SK-MEL-5 (cell line): ENCODE data around the gene ZNF20. TPM values are rescaled to one million over a fixed set of nuclear protein-coding genes. Genes with fewer than 3 reads are reported as not detected.
"Not testable (repeated sequence)": the region's sequence is repeated elsewhere in the genome, so short reads cannot be mapped to it uniquely, and the experiment has no call there.

Experiments
- DNase-seq: peaks from one replicate; pipeline ENCODE4 v3.0.0-alpha.2; 2016; ENCODE audit warnings: low read depth, low spot score
- in situ Hi-C: cut with HindIII; loops from 2 replicates; pipeline ENCODE4 v1.10.0; 2016; ENCODE audit warnings: low sequenced_read_pairs, high pct_unique_total_duplicates, low pct_unique_long_range_greater_than_20kb
- total RNA-seq: library from RNA; depleted of rRNA; stranded (reverse); fragments of >200 nt; shearing (Covaris generic); gene quantifications from 2 replicates; pipeline ENCODE4 v1.2.3, GENCODE V29; 2014

Gene ZNF20
- total RNA-seq, 1 experiment from 2014 or later, result 5.4 TPM

DNA sequence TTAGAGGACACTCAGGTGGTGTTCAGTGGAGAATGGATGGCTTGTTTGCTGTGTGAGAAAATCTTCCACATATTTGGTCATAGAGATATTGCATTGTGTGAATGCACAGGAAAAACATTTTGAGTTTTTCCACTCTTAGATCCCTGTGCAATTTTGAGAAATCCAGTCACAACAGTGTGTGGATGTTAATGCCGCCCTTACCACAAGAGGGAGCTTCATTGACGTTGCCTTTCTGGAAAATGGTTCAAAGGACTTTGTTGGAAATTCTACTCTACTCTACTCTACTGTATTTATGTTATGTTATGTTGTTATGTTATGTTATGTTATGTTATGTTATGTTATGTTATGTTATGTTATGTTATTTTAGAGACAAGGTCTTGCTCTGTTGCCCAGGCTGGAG, 13.4 kb downstream of the ZNF20 start:
- in situ Hi-C loops, result no loop called here
- DNase-seq, result peak; percentile 36

DNA sequence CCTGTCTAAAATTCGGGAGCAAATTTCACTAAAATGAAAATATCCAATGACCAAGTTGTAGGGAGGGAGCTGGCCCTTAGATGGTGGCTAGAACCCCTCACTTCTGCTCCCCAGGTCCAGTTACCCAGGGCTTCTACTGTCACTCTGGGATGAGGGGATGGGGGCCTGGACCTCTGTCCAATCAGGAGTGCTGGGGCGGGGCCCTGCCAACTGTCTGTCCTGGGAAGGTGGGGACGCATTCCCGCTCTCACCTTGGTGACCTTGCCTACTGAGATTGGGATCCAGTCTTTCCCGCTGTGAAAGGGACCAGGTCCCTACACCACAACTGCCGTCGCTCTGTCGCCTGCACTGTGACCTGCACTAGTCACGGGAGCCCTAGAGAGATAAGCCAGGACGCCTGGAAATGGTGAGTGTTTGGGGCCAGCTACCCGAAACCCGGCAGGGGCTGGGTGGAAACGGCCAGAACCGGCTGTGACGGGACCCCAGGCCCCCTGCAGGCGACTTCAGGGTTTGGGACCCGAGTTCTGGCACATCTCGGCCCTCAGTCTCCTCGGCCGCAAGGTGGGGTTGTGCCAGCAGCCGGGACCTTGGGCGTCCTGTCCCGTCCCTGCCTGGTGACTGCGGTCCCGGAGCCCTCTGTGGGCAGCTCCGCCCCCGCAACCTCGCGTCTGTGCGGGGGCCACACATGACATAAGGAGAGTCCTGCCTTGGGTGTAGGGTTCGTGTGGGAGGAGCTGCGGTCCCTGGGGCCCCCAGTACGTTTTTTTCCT, 22.8 kb downstream of the ZNF20 start:
- in situ Hi-C loops, result no loop called here
- DNase-seq, result no peak

DNA sequence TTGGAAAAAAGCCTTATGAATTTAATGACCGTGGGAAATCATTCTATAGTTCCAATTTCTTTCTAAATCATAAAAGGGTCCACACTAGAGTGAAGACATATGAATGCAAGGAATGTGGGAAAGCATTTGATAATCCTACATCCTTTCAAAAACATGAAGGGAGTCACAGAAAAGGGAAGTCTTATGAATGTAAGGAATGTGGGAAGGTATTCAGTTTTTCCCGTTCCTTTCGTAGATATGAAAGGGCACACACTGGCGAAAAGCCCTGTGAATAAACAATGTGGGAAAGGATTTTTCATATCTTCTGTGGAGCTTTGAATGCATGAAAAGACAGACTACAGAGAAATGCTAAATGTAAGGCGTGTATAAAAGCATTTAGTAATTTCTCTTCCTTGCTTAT, 27.0 kb downstream of the ZNF20 start:
- no peak for DNase-seq
- in situ Hi-C loops, result no loop called here

DNA sequence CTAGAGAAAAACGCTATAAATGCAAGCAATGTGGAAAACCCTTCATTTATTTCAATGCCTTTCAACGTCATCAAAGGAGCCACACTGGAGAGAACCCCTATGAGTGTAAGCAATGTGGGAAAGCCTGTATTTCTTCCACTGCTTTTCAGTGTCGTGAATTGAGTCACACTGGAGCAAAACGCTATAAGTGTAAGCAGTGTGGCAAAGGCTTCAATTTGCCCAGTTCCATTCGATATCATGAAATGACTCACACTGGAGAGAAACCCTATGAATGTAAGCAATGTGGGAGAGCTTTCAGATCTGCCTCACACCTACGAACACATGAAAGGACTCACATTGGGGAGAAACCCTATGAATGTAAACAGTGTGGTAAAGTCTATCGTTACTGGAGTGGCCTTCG, 27.4 kb downstream of the ZNF20 start:
- in situ Hi-C loops, result no loop called here

DNA sequence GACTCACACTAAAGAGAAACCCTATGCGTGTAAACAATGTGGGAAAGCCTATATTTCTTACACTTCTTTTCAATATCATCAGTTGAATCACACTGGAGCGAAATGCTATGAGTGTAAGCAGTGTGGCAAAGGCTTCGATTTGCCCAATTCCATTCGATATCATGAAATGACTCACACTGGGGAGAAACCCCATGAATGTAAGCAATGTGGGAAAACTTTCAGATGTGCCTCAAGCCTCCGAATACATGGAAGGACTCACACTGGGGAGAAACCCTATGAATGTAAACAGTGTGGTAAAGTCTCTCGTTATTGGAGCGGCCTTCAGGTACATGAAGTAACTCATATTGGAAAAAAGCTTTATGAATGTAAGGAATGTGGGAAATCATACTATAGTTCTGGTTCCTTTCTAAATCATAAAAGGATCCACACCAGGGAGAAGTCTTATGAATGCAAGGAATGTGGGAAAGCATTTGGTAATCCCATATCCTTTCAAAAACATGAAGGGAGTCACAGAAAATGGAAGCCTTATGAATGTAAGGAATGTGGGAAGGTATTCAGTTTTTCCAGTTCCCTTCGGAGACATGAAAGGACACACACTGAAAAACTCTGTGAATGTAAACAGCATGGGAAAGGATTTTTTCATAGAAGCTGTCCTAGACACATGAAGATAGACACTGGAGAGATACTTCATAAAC, 28.1 kb downstream of the ZNF20 start:
- no peak for DNase-seq
- in situ Hi-C loops, result no loop called here

More for the DNA sequence above, 27.4 kb downstream of the ZNF20 start:
- no peak for DNase-seq

DNA sequence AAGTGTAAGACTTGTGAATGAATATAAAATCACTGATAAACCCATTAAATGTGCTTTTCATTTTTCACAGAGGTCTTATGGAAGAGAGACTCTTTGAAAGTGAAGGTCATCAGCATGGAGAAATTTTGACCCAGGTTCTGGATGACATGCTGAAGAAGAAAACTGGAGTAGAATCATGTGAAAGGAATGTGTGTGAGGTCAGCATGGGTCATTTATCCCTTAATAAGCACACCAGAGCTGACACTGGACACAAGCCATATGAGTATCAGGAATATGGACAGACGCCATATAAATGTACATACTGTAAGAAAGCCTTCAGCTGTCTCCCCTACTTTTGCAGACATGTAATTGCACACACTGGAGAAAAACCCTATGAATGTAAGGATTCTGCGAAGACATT, 29.0 kb downstream of the ZNF20 start:
- no peak for DNase-seq
- in situ Hi-C loops, result no loop called here

DNA sequence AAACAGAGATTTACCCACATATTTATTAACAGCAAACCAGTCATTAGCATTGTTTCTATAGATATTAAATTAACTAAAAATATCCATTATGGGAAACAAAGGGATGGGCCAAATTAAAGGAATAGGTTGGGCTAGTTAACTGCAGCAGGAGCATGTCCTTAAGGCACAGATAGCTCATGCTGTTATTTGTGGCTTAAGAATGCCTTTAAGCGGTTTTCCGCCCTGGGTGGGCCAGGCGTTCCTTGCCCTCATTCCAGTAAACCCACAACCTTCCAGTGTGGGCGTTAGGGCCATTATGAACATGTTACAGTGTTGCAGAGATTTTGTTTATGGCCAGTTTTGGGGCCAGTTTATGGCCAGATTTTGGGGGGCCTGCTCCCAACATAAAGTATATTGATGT, 36.2 kb downstream of the ZNF20 start:
- DNase-seq, in situ Hi-C loops: not testable (repeated sequence)

DNA sequence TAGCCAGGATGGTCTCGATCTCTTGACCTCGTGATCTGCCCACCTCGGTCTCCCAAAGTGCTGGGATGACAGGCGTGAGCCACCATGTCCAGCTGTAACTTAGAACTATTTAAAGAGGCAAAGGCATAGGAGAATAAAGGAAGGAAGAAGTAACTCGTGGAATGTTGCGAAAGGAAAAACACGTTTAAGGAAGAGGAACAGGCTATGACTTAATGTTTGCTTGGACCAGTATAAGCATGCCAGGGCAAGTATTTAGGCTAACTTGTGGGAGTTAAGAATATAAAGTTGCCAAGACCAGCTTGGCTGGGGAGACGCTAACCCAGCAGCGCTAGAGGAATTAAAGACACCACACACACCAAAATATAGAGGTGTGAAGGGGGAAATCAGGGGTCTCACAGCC, 42.1 kb downstream of the ZNF20 start:
- no peak for DNase-seq
- in situ Hi-C loops, result no loop called here

DNA sequence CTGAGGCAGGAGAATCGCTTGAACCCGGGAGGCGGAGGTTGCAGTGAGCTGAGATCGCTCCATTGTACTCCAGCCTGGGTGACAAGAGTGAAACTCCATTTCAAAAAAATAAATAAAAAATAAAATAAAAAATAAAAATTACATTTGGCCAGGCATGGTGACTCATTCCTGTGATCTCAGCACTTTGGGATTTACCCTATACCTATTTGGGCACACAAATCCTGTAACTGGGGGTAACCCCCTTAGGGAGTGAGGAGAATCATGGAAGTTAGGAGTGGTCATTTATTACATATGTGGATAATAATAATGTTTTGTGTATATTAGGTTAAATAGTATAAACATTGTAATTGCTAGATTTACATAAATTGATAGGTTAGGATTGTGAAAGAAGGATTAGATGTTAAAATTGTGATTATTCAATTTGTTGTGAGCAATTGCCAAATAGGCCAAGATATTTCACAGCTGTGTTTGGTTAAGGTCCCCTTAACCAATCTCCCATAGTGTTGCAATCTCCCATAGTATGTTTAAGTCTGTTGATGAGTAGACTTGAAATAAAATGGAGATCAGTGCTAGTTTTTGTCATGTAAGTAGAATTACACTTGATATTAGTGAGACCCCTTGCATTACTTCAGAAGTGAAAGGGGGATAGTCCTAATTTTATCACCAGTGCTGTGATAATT, 44.9 kb downstream of the ZNF20 start:
- in situ Hi-C loops, result no loop called here
- DNase-seq, result no peak

DNA sequence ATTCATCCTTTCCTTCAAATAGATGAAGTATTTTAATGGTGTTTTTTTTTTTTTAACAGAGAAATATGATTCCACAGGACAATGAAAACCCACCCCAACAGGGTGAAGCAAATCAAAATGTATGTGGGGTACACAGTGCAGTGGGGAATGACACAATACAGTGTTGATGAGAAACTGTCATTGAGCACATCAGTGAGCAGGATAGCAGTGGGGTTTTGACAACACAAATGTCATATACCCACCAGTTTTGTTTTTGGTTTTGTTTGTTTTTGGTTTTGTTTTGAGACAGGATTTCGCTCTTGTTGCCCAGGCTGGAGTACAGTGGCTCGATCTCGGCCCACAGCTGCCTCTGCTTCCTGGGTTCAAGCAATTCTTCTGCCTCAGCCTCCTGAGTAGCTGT, 46.4 kb downstream of the ZNF20 start:
- DNase-seq, result no peak
- in situ Hi-C loops, result no loop called here

DNA sequence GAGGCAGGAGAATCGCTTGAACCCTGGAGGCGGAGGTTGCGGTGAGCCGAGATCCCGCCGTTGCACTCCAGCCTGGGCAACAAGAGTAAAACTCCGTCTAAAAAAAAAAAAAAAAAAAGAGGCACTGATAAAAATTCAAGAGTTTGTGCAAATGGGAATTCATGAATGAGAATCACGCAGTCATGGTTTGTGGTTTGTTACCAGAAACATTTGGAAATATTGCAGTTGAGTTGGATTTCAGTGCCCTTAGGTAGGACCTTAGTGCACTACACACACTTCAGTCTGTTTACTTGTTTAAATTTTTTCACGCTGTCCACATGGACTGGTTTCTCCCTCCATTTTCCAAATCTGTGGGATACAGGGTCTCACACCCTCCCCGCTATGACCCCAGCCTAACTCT, 47.2 kb downstream of the ZNF20 start:
- in situ Hi-C loops, result no loop called here
- DNase-seq, result no peak

DNA sequence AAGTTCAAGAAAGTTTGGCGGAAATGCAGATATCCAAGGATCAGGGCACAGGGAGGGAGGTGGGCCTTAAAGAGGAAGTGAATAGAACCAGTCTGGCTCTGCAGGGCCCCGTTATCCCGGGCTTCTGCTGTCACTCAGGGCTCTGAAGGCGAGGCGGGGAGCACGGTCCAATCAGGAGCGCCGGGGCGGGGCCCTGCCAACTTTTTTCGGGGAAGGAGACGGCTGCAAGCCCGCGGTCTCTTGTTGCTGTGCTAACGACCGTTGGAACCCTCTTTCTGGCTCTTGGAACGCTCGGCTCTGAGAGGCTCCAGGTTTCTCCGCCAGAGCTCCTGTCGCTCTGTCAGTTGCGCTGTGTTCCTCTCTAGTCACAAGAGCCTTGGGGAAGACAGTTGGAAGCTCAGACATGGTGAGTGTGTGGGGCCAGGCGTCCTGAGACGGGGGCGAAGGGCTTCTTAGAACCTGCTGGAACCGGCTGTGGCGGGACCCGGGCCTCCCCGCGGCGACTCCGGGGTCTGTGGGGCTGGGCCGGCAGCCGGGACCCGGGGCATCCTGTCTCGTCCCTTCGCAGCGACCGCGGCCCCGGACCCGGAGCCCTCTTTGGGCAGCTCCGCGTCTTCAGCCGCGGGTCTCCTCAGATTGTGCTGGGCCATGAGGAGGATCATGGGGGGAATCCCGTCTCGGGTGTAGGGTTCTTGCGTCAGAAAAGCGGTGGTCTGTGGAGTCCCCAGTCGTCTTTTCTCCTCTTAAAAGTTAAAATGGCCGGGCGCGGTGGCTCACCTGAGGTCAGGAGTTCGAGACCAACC, 47.9 kb downstream of the ZNF20 start:
- in situ Hi-C loops, result no loop called here
- peak; percentile 56 for DNase-seq

DNA sequence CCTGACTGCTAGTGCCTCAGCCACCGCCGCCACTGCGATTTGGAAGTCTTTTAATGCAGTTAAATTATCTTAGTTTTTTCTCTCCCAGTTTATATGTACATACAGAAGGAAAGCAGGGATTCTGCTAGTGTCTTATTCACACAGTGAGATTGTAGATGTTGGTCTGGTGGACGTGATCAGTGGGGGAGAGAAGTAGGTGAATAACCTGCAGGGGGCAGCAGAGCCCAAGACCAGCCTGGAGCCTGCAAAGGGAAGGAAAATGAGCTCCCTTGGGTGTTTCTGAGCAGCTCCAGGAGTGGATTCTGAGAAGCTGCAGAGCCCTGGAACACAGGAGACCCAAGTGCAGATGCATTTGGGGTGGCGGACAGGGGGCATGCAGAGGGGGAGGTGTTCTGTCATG, 49.3 kb downstream of the ZNF20 start:
- in situ Hi-C loops, result no loop called here
- peak; percentile 61 for DNase-seq

DNA sequence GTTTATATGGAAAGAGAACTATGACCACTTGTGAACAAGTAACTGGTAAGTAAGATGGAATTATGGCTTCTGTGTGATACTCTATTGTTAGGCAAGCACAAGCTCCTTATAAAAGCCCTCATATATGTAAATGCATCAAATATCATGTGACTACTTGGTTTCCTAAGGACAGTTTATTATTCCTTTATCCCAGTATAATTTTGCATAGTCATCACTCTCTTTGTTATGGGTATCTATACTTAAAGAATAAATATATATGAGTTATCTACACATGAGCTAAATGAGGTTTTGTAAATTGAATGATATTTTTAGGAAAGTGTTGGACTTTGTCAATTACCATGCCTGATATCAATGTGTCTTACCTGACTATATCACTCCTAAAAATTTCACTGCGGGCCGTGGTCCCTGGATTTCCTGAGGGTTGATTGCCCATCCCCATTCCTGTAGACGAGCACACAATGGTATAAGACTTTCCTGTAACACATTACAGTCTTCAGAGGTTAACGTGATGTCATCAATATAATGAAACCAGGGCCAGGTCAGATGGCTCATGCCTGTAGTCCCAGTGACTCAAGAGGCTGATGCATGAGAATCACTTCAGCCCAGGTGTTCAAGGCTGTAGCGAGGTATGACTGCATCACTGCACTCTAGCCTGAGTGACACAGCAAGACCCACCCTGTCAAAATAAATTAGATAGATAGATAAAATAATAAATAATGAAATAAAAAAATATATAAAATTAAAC, 54.9 kb downstream of the ZNF20 start:
- in situ Hi-C loops, result no loop called here
- DNase-seq, result no peak

DNA sequence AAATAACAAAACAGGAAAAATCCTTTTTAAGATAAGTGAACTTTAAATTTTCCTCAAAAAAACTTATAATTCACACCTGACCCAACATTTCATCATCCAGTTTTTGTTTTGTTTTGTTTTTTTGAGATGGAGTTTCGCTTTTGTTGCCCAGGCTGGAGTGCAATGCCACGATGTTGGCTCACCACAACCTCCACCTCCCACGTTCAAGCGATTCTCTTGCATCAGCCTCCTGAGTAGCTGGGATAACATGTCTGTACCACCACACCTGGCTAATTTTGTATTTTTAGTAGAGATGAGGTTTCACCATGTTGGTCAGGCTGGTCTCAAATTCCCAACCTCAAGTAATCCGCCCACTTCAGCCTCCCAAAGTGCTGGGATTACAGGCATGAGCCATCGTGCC, 56.8 kb downstream of the ZNF20 start:
- in situ Hi-C loops, DNase-seq: not testable (repeated sequence)
